K562 (cell line): ENCODE measurements around the gene NUP210.

ENCODE experiments used
- CHD1 ChIP-seq: fragments of 200-600 bp; sonication (generic); IDR thresholded peaks from one replicate; pipeline ENCODE4 v1.6.1; 2012; ENCODE audit warnings: mild to moderate bottlenecking, moderate library complexity, low read length, inconsistent platforms
- EP400 ChIP-seq: fragments of 450-650 bp; IDR thresholded peaks from 2 replicates; pipeline ENCODE4 v1.6.1; 2017; ENCODE audit warnings: antibody characterized with exemption, mild to moderate bottlenecking, moderate library complexity
- IRF2 ChIP-seq: sonication (generic); formaldehyde crosslinking; IDR thresholded peaks from 2 replicates; pipeline ENCODE4 v1.8.1; 2022; ENCODE audit warnings: mild to moderate bottlenecking, missing genetic modification reagents
- LARP7 ChIP-seq: fragments of 450-650 bp; IDR thresholded peaks from 2 replicates; pipeline ENCODE4 v1.6.1; 2016
- PCBP2 ChIP-seq: fragments of 200-400 bp; formaldehyde crosslinking; IDR thresholded peaks from 2 replicates; pipeline ENCODE4 v1.6.1; 2018; ENCODE audit warnings: low read length, low read depth, mild to moderate bottlenecking, moderate library complexity; ENCODE audit not compliant: poor library complexity, severe bottlenecking
- POLR2A ChIP-seq: fragments of 450-650 bp; conservative IDR thresholded peaks from 2 replicates; pipeline ENCODE4 v1.6.1; 2016
- ZBTB33 ChIP-seq: sonication (generic); formaldehyde crosslinking; IDR thresholded peaks from 2 replicates; pipeline ENCODE4 v1.8.1; 2023; ENCODE audit warnings: mild to moderate bottlenecking, missing genetic modification reagents
- ZC3H8 ChIP-seq: fragments of 450-650 bp; IDR thresholded peaks from 2 replicates; pipeline ENCODE4 v1.6.1; 2017
- ZNF239 ChIP-seq: fragments of 250-450 bp; sonication (Bioruptor Pico); IDR thresholded peaks from 2 replicates; pipeline ENCODE4 v1.4.0; 2020; ENCODE audit warnings: mild to moderate bottlenecking
- ZNF253 ChIP-seq: fragments of 250-450 bp; sonication (Bioruptor Pico); conservative IDR thresholded peaks from 2 replicates; pipeline ENCODE4 v1.6.1; 2021; ENCODE audit warnings: mild to moderate bottlenecking
- TF ChIP-seq, protein P1 (sequence below): IDR thresholded peaks from 3 replicates; pipeline ENCODE4 v1.6.1; 2011; ENCODE audit warnings: borderline replicate concordance, mild to moderate bottlenecking; ENCODE audit not compliant: insufficient read length, insufficient read depth
- TF ChIP-seq, protein P2 (sequence below): sonication (generic); formaldehyde crosslinking; IDR thresholded peaks from 2 replicates; pipeline ENCODE4 v1.5.0; 2020; ENCODE audit warnings: missing genetic modification reagents
- TF ChIP-seq, protein P3 (sequence below), 2 experiments: fragments of 450-650 bp in 1 of 2; sonication (generic) in 1 of 2; formaldehyde crosslinking in 1 of 2; IDR thresholded peaks in 1 of 2; conservative IDR thresholded peaks in 1 of 2; 2 replicates each; pipeline versions ENCODE4 v1.6.1 to v1.8.1; 2016 to 2023; ENCODE audit warnings: mild to moderate bottlenecking in 2 of 2, moderate library complexity in 2 of 2, inconsistent platforms in 1 of 2, missing genetic modification reagents in 1 of 2
- TF ChIP-seq, protein P4 (sequence below), 3 experiments: IDR thresholded peaks in 2 of 3; conservative IDR thresholded peaks in 1 of 3; 2 replicates each; pipeline ENCODE4 v1.5.1; 2011 to 2012; ENCODE audit warnings: low read length in 3 of 3, mild to moderate bottlenecking in 3 of 3, control low read depth in 2 of 3, improper control_type of control experiment in 1 of 3, inconsistent platforms in 1 of 3, low read depth in 1 of 3, mixed read lengths in 1 of 3, moderate library complexity in 1 of 3; ENCODE audit not compliant: insufficient read depth in 2 of 3

- TF ChIP-seq, protein P1, sequence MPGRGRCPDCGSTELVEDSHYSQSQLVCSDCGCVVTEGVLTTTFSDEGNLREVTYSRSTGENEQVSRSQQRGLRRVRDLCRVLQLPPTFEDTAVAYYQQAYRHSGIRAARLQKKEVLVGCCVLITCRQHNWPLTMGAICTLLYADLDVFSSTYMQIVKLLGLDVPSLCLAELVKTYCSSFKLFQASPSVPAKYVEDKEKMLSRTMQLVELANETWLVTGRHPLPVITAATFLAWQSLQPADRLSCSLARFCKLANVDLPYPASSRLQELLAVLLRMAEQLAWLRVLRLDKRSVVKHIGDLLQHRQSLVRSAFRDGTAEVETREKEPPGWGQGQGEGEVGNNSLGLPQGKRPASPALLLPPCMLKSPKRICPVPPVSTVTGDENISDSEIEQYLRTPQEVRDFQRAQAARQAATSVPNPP = no peak
- TF ChIP-seq ZBTB33 (no peak), POLR2A (peak; percentile 58; the same call in 1 of the 2 replicates), LARP7 (no peak), ZC3H8 (no peak), EP400 (no peak), ZNF253 (CRISPR knock-in tag) (no peak), IRF2 (CRISPR knock-in tag) (no peak), ZNF239 (no peak), CHD1 (peak; percentile 14), PCBP2 (no peak)
- TF ChIP-seq, protein P2, sequence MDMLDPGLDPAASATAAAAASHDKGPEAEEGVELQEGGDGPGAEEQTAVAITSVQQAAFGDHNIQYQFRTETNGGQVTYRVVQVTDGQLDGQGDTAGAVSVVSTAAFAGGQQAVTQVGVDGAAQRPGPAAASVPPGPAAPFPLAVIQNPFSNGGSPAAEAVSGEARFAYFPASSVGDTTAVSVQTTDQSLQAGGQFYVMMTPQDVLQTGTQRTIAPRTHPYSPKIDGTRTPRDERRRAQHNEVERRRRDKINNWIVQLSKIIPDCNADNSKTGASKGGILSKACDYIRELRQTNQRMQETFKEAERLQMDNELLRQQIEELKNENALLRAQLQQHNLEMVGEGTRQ (CRISPR knock-in tag) = no peak
- TF ChIP-seq, protein P3, sequence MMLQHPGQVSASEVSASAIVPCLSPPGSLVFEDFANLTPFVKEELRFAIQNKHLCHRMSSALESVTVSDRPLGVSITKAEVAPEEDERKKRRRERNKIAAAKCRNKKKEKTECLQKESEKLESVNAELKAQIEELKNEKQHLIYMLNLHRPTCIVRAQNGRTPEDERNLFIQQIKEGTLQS (IDR thresholded peaks at IDR 0.05) = no peak
- TF ChIP-seq, protein P3 (CRISPR knock-in tag; conservative IDR thresholded peaks at IDR 0.05) = no peak
- TF ChIP-seq, protein P4, sequence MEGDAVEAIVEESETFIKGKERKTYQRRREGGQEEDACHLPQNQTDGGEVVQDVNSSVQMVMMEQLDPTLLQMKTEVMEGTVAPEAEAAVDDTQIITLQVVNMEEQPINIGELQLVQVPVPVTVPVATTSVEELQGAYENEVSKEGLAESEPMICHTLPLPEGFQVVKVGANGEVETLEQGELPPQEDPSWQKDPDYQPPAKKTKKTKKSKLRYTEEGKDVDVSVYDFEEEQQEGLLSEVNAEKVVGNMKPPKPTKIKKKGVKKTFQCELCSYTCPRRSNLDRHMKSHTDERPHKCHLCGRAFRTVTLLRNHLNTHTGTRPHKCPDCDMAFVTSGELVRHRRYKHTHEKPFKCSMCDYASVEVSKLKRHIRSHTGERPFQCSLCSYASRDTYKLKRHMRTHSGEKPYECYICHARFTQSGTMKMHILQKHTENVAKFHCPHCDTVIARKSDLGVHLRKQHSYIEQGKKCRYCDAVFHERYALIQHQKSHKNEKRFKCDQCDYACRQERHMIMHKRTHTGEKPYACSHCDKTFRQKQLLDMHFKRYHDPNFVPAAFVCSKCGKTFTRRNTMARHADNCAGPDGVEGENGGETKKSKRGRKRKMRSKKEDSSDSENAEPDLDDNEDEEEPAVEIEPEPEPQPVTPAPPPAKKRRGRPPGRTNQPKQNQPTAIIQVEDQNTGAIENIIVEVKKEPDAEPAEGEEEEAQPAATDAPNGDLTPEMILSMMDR (IDR thresholded peaks at IDR 0.05 in 2 of 3, conservative IDR thresholded peaks at IDR 0.05 in 1 of 3; ENCODE audit: insufficient read depth in 2 of 3, low read depth in 1 of 3, low read length in 3 of 3) = 0 out of 6 replicates have a peak, but pooled peaks of 1 of the 3 experiments have one; percentile 21
These were observed at the start of gene NUP210 for GRCh38 chr3:13420045-13420830.
